KBM-7 (cell line): ENCODE measurements around the gene INPP4B.

Experiments
- DNase-seq: peaks from one replicate; pipeline ENCODE4 v3.0.0-alpha.2; 2015
- in situ Hi-C: fragments of 300-500 bp; cut with MboI; formaldehyde crosslinking; loops from 2 replicates; pipeline ENCODE4 v1.14.3; 2020; ENCODE audit warnings: low sequenced_read_pairs, low pct_unique_long_range_greater_than_20kb, mixed read lengths

The INPP4B gene

GRCh38 chr4:142452161-142452855 is 393.8 kb downstream of the INPP4B start:
- DNase-seq: no peak
- in situ Hi-C loops: no loop called here

- in situ Hi-C loops: no loop called here
- DNase-seq: no peak
Observed at GRCh38 chr4:142449771-142450373, 396.2 kb downstream of the INPP4B start.

- DNase-seq: no peak
- in situ Hi-C loops: no loop called here
Observed at GRCh38 chr4:142447009-142447408, 399.1 kb downstream of the INPP4B start.

- no peak for DNase-seq
- in situ Hi-C loops: no loop called here
Observed at GRCh38 chr4:142443469-142443868, 402.6 kb downstream of the INPP4B start.

GRCh38 chr4:142440093-142440492 is 406.0 kb downstream of the INPP4B start:
- no peak for DNase-seq

GRCh38 chr4:142435599-142436235 is 410.4 kb downstream of the INPP4B start:
- no peak for DNase-seq
- in situ Hi-C loops: no loop called here

More at GRCh38 chr4:142440093-142440492, 406.0 kb downstream of the INPP4B start:
- in situ Hi-C loops: no loop called here

GRCh38 chr4:142434519-142435224 is 411.4 kb downstream of the INPP4B start:
- in situ Hi-C loops: no loop called here
- no peak for DNase-seq

- no peak for DNase-seq
- in situ Hi-C loops: no loop called here
Observed at GRCh38 chr4:142428715-142429114, 417.4 kb downstream of the INPP4B start.

GRCh38 chr4:142427456-142427855 is 418.6 kb downstream of the INPP4B start:
- in situ Hi-C loops: no loop called here
- DNase-seq: no peak

- no peak for DNase-seq
- in situ Hi-C loops: no loop called here
Observed at GRCh38 chr4:142423861-142424260, 422.2 kb downstream of the INPP4B start.

GRCh38 chr4:142420311-142421095 is 425.6 kb downstream of the INPP4B start:
- no peak for DNase-seq
- in situ Hi-C loops: no loop called here

- in situ Hi-C loops: no loop called here
- DNase-seq: no peak
Observed at GRCh38 chr4:142419712-142420111, 426.4 kb downstream of the INPP4B start.

GRCh38 chr4:142418697-142419096 is 427.4 kb downstream of the INPP4B start:
- in situ Hi-C loops: no loop called here
- no peak for DNase-seq

- DNase-seq: no peak
Observed at GRCh38 chr4:142416711-142417275, 429.3 kb downstream of the INPP4B start.

GRCh38 chr4:142416121-142416520 is 430.0 kb downstream of the INPP4B start:
- no peak for DNase-seq
- in situ Hi-C loops: no loop called here

More at GRCh38 chr4:142416711-142417275, 429.3 kb downstream of the INPP4B start:
- in situ Hi-C loops: no loop called here

GRCh38 chr4:142414366-142414990 is 431.6 kb downstream of the INPP4B start:
- DNase-seq: no peak
- in situ Hi-C loops: no loop called here

GRCh38 chr4:142413485-142413884 is 432.6 kb downstream of the INPP4B start:
- in situ Hi-C loops: no loop called here
- no peak for DNase-seq

- in situ Hi-C loops: no loop called here
- DNase-seq: no peak
Observed at GRCh38 chr4:142411993-142412392, 434.1 kb downstream of the INPP4B start.
